NCI-H446 treated with DMSO at 0.1 percent for 48 hours (cell line): ENCODE results near the gene PIGT.

ENCODE experiments used
- DNase-seq: peaks from one replicate; lab custom pipeline; 2025; lab: John Stamatoyannopoulos, UW

The PIGT gene

DNA sequence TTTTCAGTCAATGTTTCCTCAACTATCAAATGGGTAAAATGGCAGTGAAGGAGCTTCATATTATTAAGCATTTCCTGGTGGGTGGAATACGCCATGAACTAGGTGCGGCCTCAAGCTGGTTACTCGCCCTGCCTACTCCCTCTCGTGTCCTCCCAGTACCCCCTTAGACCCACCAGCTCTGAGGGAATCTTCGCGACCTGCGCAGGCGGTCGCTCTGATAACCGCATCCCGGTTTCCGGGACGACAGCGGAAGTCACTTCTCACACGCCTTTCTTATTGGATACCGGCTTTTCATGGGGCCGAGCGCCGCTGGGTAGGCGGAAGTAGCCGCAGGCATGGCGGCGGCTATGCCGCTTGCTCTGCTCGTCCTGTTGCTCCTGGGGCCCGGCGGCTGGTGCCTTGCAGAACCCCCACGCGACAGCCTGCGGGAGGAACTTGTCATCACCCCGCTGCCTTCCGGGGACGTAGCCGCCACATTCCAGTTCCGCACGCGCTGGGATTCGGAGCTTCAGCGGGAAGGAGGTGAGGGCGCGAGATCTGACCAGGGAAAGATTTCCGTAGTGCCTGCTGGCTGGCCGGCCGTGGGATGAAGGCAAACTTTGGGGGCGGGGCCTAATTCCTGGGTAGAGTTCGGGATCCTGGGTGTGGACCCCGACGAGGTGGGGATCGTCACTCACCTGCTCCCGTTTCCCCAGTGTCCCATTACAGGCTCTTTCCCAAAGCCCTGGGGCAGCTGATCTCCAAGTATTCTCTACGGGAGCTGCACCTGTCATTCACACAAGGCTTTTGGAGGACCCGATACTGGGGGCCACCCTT lies at the start of gene PIGT:
TSS of gene PIGT (plus strand) at position 320 of the 816 bp plus-strand sequence. CDS start at position 336, 16 bp downstream.
- DNase-seq = peak; percentile 65

DNA sequence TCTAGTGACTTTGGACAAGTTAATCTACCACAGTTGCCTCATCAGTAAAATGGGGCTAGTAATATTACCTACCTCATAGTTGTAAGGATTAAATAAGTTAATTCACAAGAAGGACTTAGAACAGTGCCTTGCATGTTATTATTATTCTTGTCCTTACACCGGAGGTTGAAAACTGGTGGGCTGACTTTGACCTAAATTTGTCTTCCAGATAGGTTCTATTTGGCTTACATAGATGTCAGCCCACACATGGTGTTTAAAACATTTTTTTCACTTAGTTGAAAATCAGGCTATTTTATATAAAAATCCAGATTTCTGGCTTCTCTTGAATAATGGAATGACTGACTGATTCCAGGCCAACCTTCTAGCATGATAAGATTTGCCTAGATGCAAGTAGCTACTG lies 49.7 kb upstream of the PIGT start:
- no peak for DNase-seq

GRCh38 chr20:45366631-45367030 lies 49.3 kb upstream of the PIGT start:
- DNase-seq = no peak

DNA sequence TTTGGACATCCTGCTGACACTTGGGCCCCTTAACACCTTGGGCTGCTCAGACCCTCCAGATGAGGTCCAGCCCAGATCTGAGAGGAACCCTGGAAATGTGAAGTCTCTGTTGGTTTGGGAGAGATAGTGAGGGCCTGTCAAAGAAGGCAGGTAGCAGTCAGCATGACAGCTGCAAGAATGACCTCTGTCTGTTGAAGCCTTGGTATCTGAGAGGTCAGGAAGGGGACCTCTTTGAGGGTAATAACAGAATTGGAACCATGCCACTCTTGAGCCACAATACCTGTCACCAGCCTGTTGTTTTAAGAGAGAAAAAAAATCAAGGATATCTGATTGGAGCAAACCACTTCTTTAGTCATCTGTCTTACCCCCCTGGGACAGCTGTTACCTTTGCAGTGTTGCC lies 48.8 kb upstream of the PIGT start:
- DNase-seq = no peak

DNA sequence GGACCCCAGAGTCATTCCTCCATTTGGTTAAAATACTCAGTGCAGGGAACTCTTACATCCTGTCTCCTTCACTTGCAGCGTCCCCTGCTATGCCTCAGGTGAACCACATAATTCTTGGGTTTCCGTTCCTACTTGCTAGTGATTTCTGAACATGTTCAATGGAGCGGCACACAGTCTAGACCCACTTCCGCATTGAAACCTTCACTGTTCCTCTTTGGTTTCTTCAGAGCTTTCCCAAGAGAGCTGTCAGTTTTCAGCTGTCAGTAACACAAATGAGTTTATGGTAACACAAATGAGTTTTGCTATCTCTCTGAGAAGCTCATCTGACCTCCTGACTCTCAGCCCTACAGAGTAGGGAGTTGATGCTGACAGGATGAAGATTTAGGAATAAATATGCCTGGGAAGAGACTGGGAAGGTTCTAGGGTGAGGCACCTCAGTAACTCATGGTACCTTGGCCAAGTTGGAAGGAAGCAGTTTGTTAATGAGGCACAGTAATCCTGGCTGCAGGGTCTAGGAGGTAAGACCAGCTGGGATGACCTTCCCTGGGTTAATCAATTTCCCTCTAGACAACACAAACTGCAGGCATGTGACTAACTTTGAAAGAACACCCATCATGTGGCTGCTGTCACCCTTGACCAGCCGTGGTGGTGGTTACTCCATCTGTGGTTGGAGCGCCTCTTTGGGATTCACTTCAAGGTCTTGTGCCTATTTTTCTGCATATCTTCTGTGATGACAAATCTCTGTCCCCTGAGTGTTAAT lies 47.5 kb upstream of the PIGT start:
- no peak for DNase-seq

DNA sequence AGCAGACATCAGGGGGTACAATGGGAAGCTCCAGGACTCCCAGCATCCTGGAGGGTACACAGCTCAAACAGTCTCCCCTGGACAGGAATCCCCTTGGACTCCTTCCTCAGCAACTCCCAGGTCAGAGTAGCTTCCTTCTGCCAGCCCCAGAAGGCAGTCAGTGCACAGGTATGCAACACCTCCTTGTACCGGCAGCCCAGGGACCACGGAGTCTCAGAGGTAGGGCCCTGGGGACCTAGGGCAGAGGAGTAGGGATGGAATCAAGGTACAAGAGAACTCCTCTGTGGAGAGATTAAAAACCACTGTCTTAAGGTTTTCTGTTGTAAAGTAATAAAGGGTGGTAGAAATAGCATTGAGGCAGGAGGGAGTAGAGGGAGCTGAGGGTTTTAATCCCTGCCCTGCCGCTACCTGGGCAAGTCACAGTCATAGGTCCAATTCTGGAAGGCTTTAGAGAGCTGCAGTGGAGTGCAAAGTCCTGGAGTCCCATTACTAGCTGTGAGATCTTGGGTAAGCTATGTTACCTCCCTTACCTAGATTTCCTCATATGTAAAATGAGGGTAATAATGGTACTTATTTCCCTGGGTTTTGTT lies 45.3 kb upstream of the PIGT start:
- DNase-seq = no peak

DNA sequence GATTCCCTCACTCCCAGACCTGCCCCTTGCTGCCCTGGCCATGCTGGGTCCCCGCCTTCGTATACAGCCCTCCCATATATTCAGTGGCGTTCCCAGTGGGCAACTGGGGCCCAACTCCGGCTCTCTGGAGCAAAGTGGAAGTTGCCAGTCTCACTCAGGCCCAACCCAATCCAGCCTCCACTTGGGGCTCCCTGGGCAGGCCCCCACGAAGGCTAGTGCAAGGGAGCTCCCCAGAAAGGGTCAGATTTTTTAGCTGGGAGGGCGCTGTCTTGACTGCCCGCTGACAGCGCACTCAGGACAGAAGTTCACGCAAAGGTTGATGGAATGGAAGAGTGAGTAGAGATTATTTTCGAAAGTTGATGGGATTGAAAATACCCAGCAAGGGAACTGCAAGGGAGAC lies 43.7 kb upstream of the PIGT start:
- DNase-seq = no peak

DNA sequence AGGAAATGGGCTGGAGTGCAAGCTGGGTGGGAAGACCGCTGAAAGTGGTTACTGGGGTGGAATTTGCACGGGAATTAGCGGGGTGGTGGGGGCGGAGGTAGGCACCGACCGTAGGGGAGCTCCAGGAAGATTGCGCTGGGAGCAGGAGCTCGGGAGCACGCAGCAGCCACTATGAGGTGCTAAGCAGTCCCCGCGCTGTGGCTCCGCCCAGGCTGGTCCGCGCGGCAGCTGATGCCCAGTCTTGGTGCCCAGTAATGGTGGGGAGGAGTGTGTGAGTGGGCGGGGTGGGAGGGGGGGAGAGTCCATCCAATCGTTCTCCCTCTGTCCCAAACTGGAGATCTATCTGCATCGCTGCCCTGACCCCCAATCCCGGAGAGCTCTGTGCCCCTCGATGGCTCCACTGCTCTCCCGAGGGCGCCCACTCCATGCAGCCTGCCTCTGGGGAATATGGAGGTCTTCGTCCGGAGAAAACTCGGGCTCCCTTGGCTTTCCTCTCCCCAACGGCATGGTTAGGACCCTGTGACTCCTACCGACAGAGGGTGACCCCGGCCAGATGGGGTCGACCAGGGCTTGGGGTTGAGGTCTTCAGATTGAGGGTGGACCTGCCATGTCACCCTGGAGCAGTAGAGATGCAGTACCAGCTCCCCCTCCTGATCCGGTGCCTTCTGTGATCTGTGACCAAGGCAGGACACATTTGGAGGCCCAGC lies 43.1 kb upstream of the PIGT start:
- no peak for DNase-seq

DNA sequence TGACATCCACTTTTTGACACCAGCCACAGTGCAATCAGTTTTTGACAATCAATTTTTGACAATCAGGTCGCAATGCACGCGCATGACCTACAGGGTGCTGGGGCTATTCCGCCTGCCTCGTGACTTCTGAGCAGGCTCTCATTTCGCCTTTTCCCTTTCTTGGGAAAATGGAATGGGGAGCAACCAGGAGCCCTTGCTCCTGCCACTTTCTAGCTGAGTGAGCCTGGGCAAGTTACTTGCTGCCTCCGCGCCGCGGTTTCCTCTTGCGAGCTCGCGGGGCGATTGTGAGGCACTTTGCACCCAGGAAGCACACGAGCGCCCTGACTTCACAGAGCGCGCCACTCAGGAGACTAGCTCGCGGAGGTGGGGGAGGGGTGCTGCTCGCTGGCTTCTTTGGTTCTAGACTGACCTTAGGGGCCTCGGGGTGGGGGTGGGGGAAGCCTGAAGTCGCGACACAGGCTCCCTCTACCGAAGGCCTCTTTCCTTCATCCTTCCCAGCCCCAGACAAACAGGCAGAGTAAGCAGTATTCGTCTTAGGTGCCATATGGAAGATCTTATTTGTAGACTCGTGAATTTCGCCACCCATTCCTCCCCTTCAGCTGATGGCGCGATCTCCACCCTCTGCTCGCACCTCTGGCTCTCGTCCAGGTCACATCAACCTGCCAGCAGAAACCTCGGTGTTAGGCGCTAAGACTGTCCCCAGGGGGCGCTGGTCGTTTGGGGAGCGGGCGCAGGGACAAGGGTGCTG lies 42.4 kb upstream of the PIGT start:
- no peak for DNase-seq

DNA sequence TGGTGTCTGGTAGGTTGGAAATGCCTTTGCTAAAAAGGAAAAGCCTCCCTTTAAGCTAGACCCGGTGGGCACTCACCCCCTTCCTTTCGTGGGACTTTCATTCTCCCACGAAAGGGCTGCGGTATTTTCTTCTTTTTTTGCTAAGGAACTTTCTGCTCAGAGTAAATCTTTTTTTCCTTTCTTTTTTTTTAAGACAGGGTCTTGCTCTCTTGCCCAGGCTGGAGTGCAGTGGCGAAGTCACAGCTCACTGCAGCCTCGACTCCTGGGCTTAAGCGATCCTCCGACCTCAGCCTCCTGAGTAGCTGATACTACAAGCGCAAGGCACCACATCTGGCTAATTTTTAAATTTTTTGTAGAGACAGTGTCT lies 41.9 kb upstream of the PIGT start:
- no peak for DNase-seq

- DNase-seq = no peak
Observed at GRCh38 chr20:45374966-45375365, 41.0 kb upstream of the PIGT start.

GRCh38 chr20:45377269-45377668 lies 38.7 kb upstream of the PIGT start:
- DNase-seq = no peak

DNA sequence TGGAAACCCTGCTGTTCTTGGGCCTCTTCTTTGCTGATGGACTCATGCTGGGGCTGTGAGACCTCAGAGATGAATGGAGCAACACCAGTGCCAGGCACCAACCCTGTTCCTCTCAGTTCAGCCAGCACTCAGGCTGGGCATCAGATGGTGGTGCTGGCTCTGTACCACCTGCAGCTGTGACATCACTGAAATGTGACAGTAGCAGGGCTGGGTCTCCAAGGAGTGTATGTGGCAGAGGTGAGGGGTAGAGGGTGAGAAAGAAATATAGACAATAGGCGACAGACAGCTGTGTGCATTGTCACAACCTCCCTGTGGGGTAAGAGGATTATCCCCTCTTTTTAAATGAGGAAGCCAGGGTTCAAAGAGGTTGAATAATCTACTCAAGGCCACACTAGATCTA lies 37.8 kb upstream of the PIGT start, which contains the start of gene TP53TG5:
TSS of gene TP53TG5 (minus strand) at position 135 of the 400 bp plus-strand sequence. CDS start at position 46, 89 bp downstream.
- no peak for DNase-seq

DNA sequence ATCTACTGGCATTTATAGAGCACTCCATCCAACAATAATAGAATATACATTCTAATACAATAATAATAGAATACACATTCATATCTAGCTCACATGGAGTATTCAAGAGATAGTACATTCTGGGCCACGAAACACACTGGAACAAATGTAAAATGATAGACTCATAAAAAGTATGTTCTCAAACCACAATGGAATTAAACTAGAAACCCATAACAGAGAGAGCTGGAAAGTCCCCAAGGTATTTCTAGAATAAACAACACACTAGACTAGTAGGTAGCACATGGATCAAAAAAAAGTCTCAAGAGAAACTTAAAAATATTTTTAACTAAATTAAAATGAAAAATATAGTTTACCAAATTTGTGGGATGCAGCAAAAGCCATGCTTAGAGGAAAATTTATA lies 28.7 kb upstream of the PIGT start:
- DNase-seq = no peak

DNA sequence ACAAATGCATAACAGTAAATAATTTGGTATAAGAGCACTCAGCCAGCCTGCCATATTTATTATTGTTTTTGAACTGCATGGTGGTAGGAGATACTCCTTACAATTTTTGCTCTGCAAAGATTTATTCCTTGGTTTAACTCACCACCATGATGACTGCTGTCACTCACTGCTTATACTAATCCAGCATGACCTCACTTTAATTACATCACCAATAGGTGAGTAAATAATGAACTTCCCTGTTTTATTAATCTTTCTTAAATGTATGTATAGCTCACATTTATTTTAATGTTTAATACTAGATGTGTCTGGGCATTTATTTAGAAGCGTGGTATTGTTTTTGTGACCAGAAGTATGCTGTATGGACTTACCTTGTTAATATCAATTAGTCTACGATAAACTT lies 25.0 kb upstream of the PIGT start:
- no peak for DNase-seq

- no peak for DNase-seq
Observed at GRCh38 chr20:45391559-45391958, 24.4 kb upstream of the PIGT start.

GRCh38 chr20:45392733-45393132 lies 23.2 kb upstream of the PIGT start:
- no peak for DNase-seq

- no peak for DNase-seq
Observed at GRCh38 chr20:45394221-45395113, 21.5 kb upstream of the PIGT start.

DNA sequence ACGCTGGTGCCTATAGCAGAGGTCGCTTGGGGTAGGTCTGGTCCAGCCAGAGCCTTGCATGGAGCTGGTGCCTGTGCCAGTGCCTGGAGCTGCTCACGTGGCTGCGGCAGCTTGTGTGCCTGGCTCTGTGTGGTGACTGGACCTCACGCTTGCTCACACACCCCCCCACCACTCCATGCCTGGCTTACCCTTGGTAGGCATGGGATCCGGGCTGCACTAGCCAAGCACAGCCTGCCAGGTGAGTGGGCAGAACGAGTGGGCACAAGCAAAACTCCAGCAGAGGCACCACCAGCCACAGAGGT lies 20.9 kb upstream of the PIGT start:
- no peak for DNase-seq

DNA sequence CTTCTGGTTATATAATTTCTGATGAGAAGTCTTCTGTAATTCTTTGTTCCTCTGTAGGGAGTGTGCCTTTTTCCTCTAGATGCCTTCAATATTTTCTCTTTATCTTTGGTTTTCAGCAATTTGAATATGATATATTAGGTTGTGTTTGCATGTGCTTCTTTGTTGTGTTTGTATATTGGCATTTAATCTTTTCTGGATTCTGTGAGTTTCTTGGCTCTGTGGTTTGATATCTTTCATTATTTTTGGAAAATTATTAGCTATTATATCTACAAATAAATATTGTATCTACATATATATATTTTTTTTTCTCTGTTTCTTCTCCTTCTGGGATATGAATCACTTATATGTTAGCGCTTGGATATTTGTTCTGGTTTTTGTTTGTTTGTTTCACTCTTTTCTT lies 16.9 kb upstream of the PIGT start:
- no peak for DNase-seq
